ENCODE measurements around the gene NUDT16L1.

- TF ChIP-seq CTCF (IDR thresholded peaks at IDR 0.05; ENCODE audit: insufficient read depth, low read length) (no peak), POLR2AphosphoS5 (IDR thresholded peaks at IDR 0.05; ENCODE audit: low read depth) (no peak), SPI1 (IDR thresholded peaks at IDR 0.05; ENCODE audit: borderline replicate concordance, low read depth) (no peak)
Measured at GRCh38 chr16:4654964-4655590, 38.3 kb upstream of the NUDT16L1 start.
